ENCODE measurements around the gene INPP5D. TPM values are rescaled to one million over a fixed set of nuclear protein-coding genes. Genes with fewer than 3 reads are reported as not detected.

Gene INPP5D
- total and polyA plus RNA-seq, 2 of the 13 experiments (the other 11 are each of a cell fraction or from before 2014, with no cell fraction given): 16.7 to 18.0 TPM

DNA sequence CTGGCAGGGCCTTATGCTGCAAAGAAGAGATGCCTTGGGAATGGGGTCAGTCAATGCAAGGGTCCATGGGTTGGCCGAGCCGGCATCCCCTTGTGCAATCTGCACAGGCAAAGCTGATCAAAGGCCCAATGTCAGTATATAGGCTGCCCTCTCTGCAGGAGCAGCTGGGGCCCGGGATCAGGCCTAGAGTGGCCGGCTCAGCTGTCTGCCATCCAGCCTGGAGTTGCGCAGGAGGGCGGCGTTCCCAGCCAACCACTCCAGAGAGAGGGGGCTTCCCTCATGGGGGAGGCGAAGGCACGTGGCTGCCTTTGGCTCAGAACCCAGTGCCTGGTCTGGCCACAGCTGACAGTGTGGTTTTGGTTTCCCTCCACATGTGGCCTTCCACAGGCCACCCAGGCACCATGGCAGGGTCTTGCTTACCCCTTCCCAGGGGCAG, 3.9 kb downstream of the INPP5D start (continued):
- TF ChIP-seq HNRNPUL1 (IDR thresholded peaks at IDR 0.05; ENCODE audit: low read depth, low read length) (no peak), EED (CRISPR knock-in tag; IDR thresholded peaks at IDR 0.05) (no peak), REXO4 (CRISPR knock-in tag; IDR thresholded peaks at IDR 0.05; ENCODE audit: borderline replicate concordance) (no peak), ZNF510 (CRISPR knock-in tag; IDR thresholded peaks at IDR 0.05; ENCODE audit: low read depth) (no peak), MBD4 (IDR thresholded peaks at IDR 0.05; ENCODE audit: borderline replicate concordance, low read length) (no peak), ONECUT2 (CRISPR knock-in tag; IDR thresholded peaks at IDR 0.05) (no peak), PCBP1 (IDR thresholded peaks at IDR 0.05; ENCODE audit: borderline replicate concordance, low read depth, low read length) (no peak), EP300 (IDR thresholded peaks at IDR 0.05; ENCODE audit: low read depth in 2 of 2, low read length in 2 of 2) (no peak; a peak in 1 of 4 replicates), EP300 (CRISPR knock-in tag; IDR thresholded peaks at IDR 0.05; ENCODE audit: borderline replicate concordance) (no peak), ZNF761 (CRISPR knock-in tag; conservative IDR thresholded peaks at IDR 0.05) (no peak)
- TF ChIP-seq, protein P1, sequence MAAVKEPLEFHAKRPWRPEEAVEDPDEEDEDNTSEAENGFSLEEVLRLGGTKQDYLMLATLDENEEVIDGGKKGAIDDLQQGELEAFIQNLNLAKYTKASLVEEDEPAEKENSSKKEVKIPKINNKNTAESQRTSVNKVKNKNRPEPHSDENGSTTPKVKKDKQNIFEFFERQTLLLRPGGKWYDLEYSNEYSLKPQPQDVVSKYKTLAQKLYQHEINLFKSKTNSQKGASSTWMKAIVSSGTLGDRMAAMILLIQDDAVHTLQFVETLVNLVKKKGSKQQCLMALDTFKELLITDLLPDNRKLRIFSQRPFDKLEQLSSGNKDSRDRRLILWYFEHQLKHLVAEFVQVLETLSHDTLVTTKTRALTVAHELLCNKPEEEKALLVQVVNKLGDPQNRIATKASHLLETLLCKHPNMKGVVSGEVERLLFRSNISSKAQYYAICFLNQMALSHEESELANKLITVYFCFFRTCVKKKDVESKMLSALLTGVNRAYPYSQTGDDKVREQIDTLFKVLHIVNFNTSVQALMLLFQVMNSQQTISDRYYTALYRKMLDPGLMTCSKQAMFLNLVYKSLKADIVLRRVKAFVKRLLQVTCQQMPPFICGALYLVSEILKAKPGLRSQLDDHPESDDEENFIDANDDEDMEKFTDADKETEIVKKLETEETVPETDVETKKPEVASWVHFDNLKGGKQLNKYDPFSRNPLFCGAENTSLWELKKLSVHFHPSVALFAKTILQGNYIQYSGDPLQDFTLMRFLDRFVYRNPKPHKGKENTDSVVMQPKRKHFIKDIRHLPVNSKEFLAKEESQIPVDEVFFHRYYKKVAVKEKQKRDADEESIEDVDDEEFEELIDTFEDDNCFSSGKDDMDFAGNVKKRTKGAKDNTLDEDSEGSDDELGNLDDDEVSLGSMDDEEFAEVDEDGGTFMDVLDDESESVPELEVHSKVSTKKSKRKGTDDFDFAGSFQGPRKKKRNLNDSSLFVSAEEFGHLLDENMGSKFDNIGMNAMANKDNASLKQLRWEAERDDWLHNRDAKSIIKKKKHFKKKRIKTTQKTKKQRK (IDR thresholded peaks at IDR 0.05; ENCODE audit: low read length): no peak
- TF ChIP-seq, protein P2, sequence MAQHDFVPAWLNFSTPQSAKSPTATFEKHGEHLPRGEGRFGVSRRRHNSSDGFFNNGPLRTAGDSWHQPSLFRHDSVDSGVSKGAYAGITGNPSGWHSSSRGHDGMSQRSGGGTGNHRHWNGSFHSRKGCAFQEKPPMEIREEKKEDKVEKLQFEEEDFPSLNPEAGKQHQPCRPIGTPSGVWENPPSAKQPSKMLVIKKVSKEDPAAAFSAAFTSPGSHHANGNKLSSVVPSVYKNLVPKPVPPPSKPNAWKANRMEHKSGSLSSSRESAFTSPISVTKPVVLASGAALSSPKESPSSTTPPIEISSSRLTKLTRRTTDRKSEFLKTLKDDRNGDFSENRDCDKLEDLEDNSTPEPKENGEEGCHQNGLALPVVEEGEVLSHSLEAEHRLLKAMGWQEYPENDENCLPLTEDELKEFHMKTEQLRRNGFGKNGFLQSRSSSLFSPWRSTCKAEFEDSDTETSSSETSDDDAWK (CRISPR knock-in tag; IDR thresholded peaks at IDR 0.05): no peak
- TF ChIP-seq, protein P3, sequence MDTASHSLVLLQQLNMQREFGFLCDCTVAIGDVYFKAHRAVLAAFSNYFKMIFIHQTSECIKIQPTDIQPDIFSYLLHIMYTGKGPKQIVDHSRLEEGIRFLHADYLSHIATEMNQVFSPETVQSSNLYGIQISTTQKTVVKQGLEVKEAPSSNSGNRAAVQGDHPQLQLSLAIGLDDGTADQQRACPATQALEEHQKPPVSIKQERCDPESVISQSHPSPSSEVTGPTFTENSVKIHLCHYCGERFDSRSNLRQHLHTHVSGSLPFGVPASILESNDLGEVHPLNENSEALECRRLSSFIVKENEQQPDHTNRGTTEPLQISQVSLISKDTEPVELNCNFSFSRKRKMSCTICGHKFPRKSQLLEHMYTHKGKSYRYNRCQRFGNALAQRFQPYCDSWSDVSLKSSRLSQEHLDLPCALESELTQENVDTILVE (CRISPR knock-in tag; IDR thresholded peaks at IDR 0.05): no peak
